HG03139 (cell line): ENCODE results near the gene MYO7A.

ENCODE experiments used
- ATAC-seq: cut with Tn5 transposase; IDR thresholded peaks from one replicate; pipeline ENCODE4 v1.9.1; 2021; ENCODE audit not compliant: unreplicated experiment

The MYO7A gene

GRCh38 chr11:77159937-77160495 is 32.0 kb downstream of the MYO7A start:
- ATAC-seq: no peak

- no peak for ATAC-seq
These were observed 35.2 kb downstream of the MYO7A start for GRCh38 chr11:77163271-77163670.

- ATAC-seq: no peak
These were observed 37.0 kb downstream of the MYO7A start for GRCh38 chr11:77165066-77165465.

- ATAC-seq: no peak
These were observed 38.0 kb downstream of the MYO7A start for GRCh38 chr11:77166021-77166420.

GRCh38 chr11:77167111-77167626 is 39.1 kb downstream of the MYO7A start:
- ATAC-seq: no peak

GRCh38 chr11:77167791-77168190 is 39.7 kb downstream of the MYO7A start:
- ATAC-seq: no peak

GRCh38 chr11:77170107-77170506 is 42.1 kb downstream of the MYO7A start:
- no peak for ATAC-seq

GRCh38 chr11:77171254-77171653 is 43.2 kb downstream of the MYO7A start:
- ATAC-seq: no peak

GRCh38 chr11:77171885-77172665 is 44.0 kb downstream of the MYO7A start:
- ATAC-seq: no peak

- ATAC-seq: no peak
These were observed 44.6 kb downstream of the MYO7A start for GRCh38 chr11:77172666-77172982.

- no peak for ATAC-seq
These were observed 45.4 kb downstream of the MYO7A start for GRCh38 chr11:77173494-77173893.

GRCh38 chr11:77174559-77174958 is 46.5 kb downstream of the MYO7A start:
- ATAC-seq: no peak

- ATAC-seq: no peak
These were observed 47.2 kb downstream of the MYO7A start for GRCh38 chr11:77175021-77175842.

GRCh38 chr11:77175869-77176539 is 48.0 kb downstream of the MYO7A start:
- no peak for ATAC-seq

- ATAC-seq: no peak
These were observed 49.0 kb downstream of the MYO7A start for GRCh38 chr11:77176996-77177395.

- ATAC-seq: no peak
These were observed 50.1 kb downstream of the MYO7A start for GRCh38 chr11:77178150-77178549.

- ATAC-seq: no peak
These were observed 51.0 kb downstream of the MYO7A start for GRCh38 chr11:77179048-77179447.

GRCh38 chr11:77179681-77180080 is 51.6 kb downstream of the MYO7A start:
- ATAC-seq: no peak

GRCh38 chr11:77180346-77180745 is 52.3 kb downstream of the MYO7A start:
- no peak for ATAC-seq

GRCh38 chr11:77181226-77181625 is 53.2 kb downstream of the MYO7A start:
- no peak for ATAC-seq

GRCh38 chr11:77181799-77182541 is 53.9 kb downstream of the MYO7A start:
- ATAC-seq: no peak
